ENCODE results near the gene NDUFS6. TPM values are rescaled to one million over a fixed set of nuclear protein-coding genes. Genes with fewer than 3 reads are reported as not detected.
A peak's percentile ranks its signal among the peaks of the same experiment; 100 is the strongest.

The NDUFS6 gene
- total and polyA plus RNA-seq, 2 of the 4 experiments (the other 2 are of a cell fraction) = 10.4 to 69.0 TPM

DNA sequence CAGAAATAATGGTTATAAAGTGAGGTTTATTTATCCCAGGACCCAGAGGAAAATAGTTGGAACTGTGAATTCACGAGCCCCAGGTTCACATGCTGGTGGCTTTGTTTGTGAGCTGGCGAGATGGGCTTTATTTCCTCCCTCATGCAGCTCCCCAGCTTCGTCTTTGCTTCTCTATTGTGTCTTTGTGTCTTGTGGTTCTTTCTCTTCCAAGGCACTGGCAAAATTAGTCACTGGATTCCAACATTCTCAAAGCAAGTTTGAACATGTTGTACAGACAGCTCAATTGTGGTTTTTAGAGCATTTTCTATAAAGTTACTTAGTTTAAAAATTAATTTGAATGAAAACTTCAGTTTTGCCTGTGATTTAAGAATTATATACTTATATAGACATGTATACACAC, 7.2 kb downstream of the NDUFS6 start:
- Histone ChIP-seq H2AK5ac (ENCODE audit: low read depth, low read length) (no peak overlapping the region), H3K9me1 (ENCODE audit: insufficient read depth, low read length) (peaks cover 1% of the 10 kb centered on the region; the same call in 1 of the 2 replicates), H2BK15ac (ENCODE audit: low read depth, low read length) (no peak overlapping the region), H3K9me3 (ENCODE audit: control insufficient read depth, insufficient read depth, low read length) (no peaks in the 10 kb centered on the region), H2AK9ac (replicated peaks; ENCODE audit: low read depth, low read length, poor library complexity) (no peak overlapping the region), H3K4me2 (ENCODE audit: low read depth, low read length) (no peak overlapping the region), H4K8ac (ENCODE audit: low read depth in 2 of 2, low read length in 2 of 2) (peak overlapping the region in 1 of 2 experiments; percentile 72; a peak in 1 of 4 replicates), H3K14ac (replicated peaks; ENCODE audit: low read depth, low read length) (no peak overlapping the region), H3K4me1 (ENCODE audit: control insufficient read depth, insufficient read depth, low read length) (no peaks in the 10 kb centered on the region; the same call in 1 of the 2 replicates), H3K4me3 (ENCODE audit: insufficient read depth, low read depth, low read length) (no peak overlapping the region), H2BK120ac (ENCODE audit: low read depth, low read length) (no peak overlapping the region), H3K79me1 (ENCODE audit: low read depth in 1 of 2, low read length in 2 of 2) (peaks cover 37 to 57% of the 10 kb centered on the region in 2 experiments), H4K20me1 (ENCODE audit: insufficient read depth, low read length) (no peaks in the 10 kb centered on the region), H2BK20ac (ENCODE audit: low read depth, low read length) (no peak overlapping the region), H3K27me3 (ENCODE audit: control insufficient read depth, insufficient read depth, low read length) (no peaks in the 10 kb centered on the region), H2AFZ (replicated peaks; ENCODE audit: low read length, poor library complexity) (no peak overlapping the region), H3K4ac (ENCODE audit: low read depth, low read length) (no peak overlapping the region), H3K23ac (ENCODE audit: low read depth, low read length) (no peak overlapping the region), H2BK5ac (ENCODE audit: low read depth, low read length, poor library complexity, severe bottlenecking) (peak overlapping the region; percentile 66), H3K18ac (ENCODE audit: low read depth, low read length) (no peak overlapping the region), H4K91ac (ENCODE audit: insufficient read depth, low read depth, low read length) (no peak overlapping the region), H3K56ac (ENCODE audit: extremely low read depth, insufficient read depth, low read length) (no peak overlapping the region), H4K5ac (ENCODE audit: low read depth, low read length) (no peak overlapping the region), H3K9ac (ENCODE audit: low read depth, low read length) (no peak overlapping the region), H3K36me3 (ENCODE audit: control insufficient read depth, insufficient read depth, low read length) (peaks cover 64% of the 10 kb centered on the region), H3K27ac (ENCODE audit: insufficient read depth, low read length) (no peak overlapping the region; the same call in 1 of the 2 replicates)
- intact Hi-C loops (cut with micrococcal nuclease) (no loop called here), in situ Hi-C loops (cut with MboI; ENCODE audit: low sequenced_read_pairs) (no loop called here), dilution Hi-C loops (cut with HindIII; ENCODE audit: low sequenced_read_pairs, unreplicated experiment) (no loop called here)
- ChIA-PET CTCF (interaction anchor here (0.6 to 1.2 kb wide), 3 partner anchors 36 to 540 kb away, joined by 3 to 4 read pairs (median 3); no protein-coding TSS in a partner anchor), POLR2A (ENCODE audit: unreplicated experiment) (no interaction called here)
- ATAC-seq (ENCODE audit: low read depth) (peak; percentile 57), DNase-seq (peak; percentile 55)
- no CpG with 5 or more reads among the region's 3 CpGs for WGBS, 2 experiments (ENCODE audit: extremely low coverage in 2 of 2, insufficient read length in 1 of 2)
- TF ChIP-seq MAZ (IDR thresholded peaks at IDR 0.05; ENCODE audit: borderline replicate concordance, low read depth, low read length) (no peak), MAFK (IDR thresholded peaks at IDR 0.05; ENCODE audit: low read depth, low read length) (no peak), SMC3 (IDR thresholded peaks at IDR 0.05; ENCODE audit: low read depth, low read length) (no peak), FOS (IDR thresholded peaks at IDR 0.05; ENCODE audit: low read depth, low read length) (no peak), NFE2L2 (IDR thresholded peaks at IDR 0.05; ENCODE audit: low read depth, low read length) (no peak), RFX5 (IDR thresholded peaks at IDR 0.05; ENCODE audit: low read depth, low read length) (no peak), POLR2A (IDR thresholded peaks at IDR 0.05; ENCODE audit: low read depth, low read length) (no peak), RCOR1 (IDR thresholded peaks at IDR 0.05; ENCODE audit: insufficient replicate concordance, low read length) (no peak), CHD1 (IDR thresholded peaks at IDR 0.05; ENCODE audit: low read depth, low read length) (no peak), MXI1 (IDR thresholded peaks at IDR 0.05; ENCODE audit: borderline replicate concordance, low read depth, low read length) (no peak), RAD21 (IDR thresholded peaks at IDR 0.05; ENCODE audit: low read length) (no peak), CEBPB (IDR thresholded peaks at IDR 0.05; ENCODE audit: low read depth, low read length) (no peak)
- TF ChIP-seq, protein P1, sequence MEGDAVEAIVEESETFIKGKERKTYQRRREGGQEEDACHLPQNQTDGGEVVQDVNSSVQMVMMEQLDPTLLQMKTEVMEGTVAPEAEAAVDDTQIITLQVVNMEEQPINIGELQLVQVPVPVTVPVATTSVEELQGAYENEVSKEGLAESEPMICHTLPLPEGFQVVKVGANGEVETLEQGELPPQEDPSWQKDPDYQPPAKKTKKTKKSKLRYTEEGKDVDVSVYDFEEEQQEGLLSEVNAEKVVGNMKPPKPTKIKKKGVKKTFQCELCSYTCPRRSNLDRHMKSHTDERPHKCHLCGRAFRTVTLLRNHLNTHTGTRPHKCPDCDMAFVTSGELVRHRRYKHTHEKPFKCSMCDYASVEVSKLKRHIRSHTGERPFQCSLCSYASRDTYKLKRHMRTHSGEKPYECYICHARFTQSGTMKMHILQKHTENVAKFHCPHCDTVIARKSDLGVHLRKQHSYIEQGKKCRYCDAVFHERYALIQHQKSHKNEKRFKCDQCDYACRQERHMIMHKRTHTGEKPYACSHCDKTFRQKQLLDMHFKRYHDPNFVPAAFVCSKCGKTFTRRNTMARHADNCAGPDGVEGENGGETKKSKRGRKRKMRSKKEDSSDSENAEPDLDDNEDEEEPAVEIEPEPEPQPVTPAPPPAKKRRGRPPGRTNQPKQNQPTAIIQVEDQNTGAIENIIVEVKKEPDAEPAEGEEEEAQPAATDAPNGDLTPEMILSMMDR (conservative IDR thresholded peaks at IDR 0.05; ENCODE audit: low read depth, low read length) = no peak
- TF ChIP-seq, protein P2, sequence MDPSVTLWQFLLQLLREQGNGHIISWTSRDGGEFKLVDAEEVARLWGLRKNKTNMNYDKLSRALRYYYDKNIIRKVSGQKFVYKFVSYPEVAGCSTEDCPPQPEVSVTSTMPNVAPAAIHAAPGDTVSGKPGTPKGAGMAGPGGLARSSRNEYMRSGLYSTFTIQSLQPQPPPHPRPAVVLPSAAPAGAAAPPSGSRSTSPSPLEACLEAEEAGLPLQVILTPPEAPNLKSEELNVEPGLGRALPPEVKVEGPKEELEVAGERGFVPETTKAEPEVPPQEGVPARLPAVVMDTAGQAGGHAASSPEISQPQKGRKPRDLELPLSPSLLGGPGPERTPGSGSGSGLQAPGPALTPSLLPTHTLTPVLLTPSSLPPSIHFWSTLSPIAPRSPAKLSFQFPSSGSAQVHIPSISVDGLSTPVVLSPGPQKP (IDR thresholded peaks at IDR 0.05; ENCODE audit: borderline replicate concordance, low read depth, low read length) = no peak
- TF ChIP-seq, protein P3, sequence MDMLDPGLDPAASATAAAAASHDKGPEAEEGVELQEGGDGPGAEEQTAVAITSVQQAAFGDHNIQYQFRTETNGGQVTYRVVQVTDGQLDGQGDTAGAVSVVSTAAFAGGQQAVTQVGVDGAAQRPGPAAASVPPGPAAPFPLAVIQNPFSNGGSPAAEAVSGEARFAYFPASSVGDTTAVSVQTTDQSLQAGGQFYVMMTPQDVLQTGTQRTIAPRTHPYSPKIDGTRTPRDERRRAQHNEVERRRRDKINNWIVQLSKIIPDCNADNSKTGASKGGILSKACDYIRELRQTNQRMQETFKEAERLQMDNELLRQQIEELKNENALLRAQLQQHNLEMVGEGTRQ (IDR thresholded peaks at IDR 0.05; ENCODE audit: low read depth, low read length) = no peak
- BruUV-seq (replicated peaks) = no TSS peak

Measured in IMR-90 (cell line).